Activated B cell treated with CpG ODN at 0.5 μM for 24 hours (primary cell): ENCODE data around the gene LEP. TPM values are rescaled to one million over a fixed set of nuclear protein-coding genes. Genes with fewer than 3 reads are reported as not detected.

Experiments used
- ATAC-seq: fragments of 200-7000 bp; cut with Tn5 transposase; one replicate; pipeline ENCODE4 v1.10.0; 2021; ENCODE audit warnings: low read depth, mild to moderate bottlenecking, moderate library complexity
- CTCF ChIA-PET: fragments of 350-600 bp; sonication (Branson Sonifier 250); formaldehyde crosslinking; loops from one replicate; lab custom pipeline; 2021; ENCODE audit warnings: antibody characterized with exemption; lab: Charles Lee
- POLR2A ChIA-PET: fragments of 350-600 bp; sonication (Branson Sonifier 250); formaldehyde crosslinking; loops from one replicate; lab custom pipeline; 2021; ENCODE audit warnings: antibody characterized with exemption; lab: Charles Lee
- DNase-seq: peaks from one replicate; pipeline ENCODE4 v3.0.0; 2022
- H3K27ac Mint-ChIP-seq: one replicate; pipeline ENCODE4 v1.8.0; 2020; ENCODE audit warnings: mixed read lengths
- H3K27me3 Mint-ChIP-seq: one replicate; pipeline ENCODE4 v1.8.0; 2021; ENCODE audit warnings: mixed read lengths
- H3K36me3 Mint-ChIP-seq: one replicate; pipeline ENCODE4 v1.8.0; 2021; ENCODE audit warnings: low read depth, mixed read lengths
- H3K4me1 Mint-ChIP-seq: one replicate; pipeline ENCODE4 v1.8.0; 2021; ENCODE audit warnings: mixed read lengths
- H3K4me3 Mint-ChIP-seq: one replicate; pipeline ENCODE4 v1.8.0; 2020; ENCODE audit warnings: mild to moderate bottlenecking, mixed read lengths
- H3K9me3 Mint-ChIP-seq: one replicate; pipeline ENCODE4 v1.8.0; 2020; ENCODE audit warnings: mixed read lengths
- CTCF ChIP-seq: fragments of 200-600 bp; IDR thresholded peaks from one replicate; pipeline ENCODE4 v1.8.0; 2022; ENCODE audit warnings: antibody characterized with exemption, mild to moderate bottlenecking
- intact Hi-C: fragments of 100-400 bp; cut with micrococcal nuclease; formaldehyde crosslinking; loops from one replicate; pipeline ENCODE4 v1.15.1; 2024
- total RNA-seq: library from RNA; stranded (reverse); gene quantifications from 2 replicates; pipeline ENCODE4 v1.2.3, GENCODE V29; 2022

The LEP gene
- total RNA-seq, 1 donor from 2014 or later = not detected

DNA sequence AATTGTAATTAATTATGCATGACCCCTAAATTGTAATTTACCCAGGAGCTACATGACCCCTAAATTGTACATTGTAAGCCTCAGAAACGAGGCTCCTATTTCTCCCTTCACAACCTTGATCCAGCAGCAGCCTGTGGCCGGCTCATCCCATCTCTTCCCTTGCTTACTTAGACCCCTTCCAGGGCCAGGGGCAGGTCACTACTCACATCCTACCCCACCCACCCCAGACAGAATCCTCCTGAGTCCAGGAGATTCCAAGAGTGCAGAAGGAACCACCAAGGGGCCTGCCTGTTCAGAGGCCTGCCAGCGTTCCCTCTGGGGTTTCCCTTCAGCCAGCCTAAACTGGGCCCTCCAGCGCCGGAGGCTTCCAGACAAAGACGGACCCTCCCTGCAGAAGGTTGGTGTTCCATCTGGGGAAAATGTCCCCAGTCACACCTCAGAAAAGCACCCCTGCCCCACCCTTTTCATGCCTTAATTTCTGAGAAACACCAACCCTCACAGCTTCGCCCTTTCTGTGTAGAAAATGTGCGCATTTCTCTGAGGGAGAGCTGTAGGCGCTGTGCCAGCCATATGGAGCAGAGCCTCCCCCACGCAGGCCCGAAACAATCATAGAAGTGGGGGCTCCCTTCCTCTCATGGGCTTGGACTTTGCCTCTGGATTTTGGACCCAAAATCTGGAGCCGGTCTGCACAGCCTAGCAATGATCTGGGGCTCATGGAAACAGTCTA lies 19.2 kb downstream of the LEP start:
- CTCF ChIA-PET = no interaction called here
- no peaks in the 10 kb centered on the region for H3K4me1 Mint-ChIP-seq

GRCh38 chr7:128262273-128263028 lies 21.4 kb downstream of the LEP start:
- POLR2A ChIA-PET = no interaction called here
- Mint-ChIP-seq H3K4me1 (no peaks in the 10 kb centered on the region), H3K27me3 (peaks cover 27% of the 10 kb centered on the region), H3K9me3 (no peaks in the 10 kb centered on the region), H3K4me3 (no peak overlapping the region), H3K27ac (no peak overlapping the region), H3K36me3 (no peaks in the 10 kb centered on the region)
- intact Hi-C loops = no loop called here
- no peak for TF ChIP-seq CTCF
- CTCF ChIA-PET = no interaction called here
- ATAC-seq = no peak
- DNase-seq = no peak

More for the DNA sequence above, 19.2 kb downstream of the LEP start:
- POLR2A ChIA-PET = no interaction called here
- no peak for ATAC-seq
- no peaks in the 10 kb centered on the region for H3K9me3 Mint-ChIP-seq
- no peak overlapping the region for H3K4me3 Mint-ChIP-seq
- no peak overlapping the region for H3K27ac Mint-ChIP-seq
- TF ChIP-seq CTCF = no peak
- intact Hi-C loops = no loop called here
- peaks cover 16% of the 10 kb centered on the region for H3K27me3 Mint-ChIP-seq
- no peaks in the 10 kb centered on the region for H3K36me3 Mint-ChIP-seq
- no peak for DNase-seq

DNA sequence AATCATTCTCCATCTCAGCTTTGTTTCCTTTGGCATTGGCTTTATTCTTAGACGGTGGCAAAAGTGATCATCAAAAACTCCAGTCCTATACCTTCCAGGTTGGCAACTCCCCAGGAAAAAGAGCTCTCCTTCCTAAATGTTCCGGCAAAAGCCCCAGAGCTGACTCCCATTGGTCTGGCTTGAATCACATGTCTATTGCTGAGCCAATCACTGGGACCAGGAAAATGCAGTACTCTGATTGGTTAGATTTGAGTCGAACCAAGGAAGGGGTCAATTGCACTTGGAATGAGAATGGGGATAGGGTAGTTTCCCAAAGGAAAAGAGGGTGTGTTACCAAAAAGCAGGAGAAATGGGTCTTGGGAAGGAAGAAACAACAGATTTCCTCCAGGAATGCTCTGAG lies 22.3 kb downstream of the LEP start:
- intact Hi-C loops = no loop called here

GRCh38 chr7:128264477-128264876 lies 23.4 kb downstream of the LEP start:
- no peak overlapping the region for H3K27ac Mint-ChIP-seq
- H3K4me3 Mint-ChIP-seq = no peak overlapping the region
- ChIA-PET POLR2A (no interaction called here), CTCF (no interaction called here)
- peaks cover 39% of the 10 kb centered on the region for H3K27me3 Mint-ChIP-seq
- no peak for ATAC-seq
- intact Hi-C loops = no loop called here
- TF ChIP-seq CTCF = no peak
- no peaks in the 10 kb centered on the region for H3K36me3 Mint-ChIP-seq
- no peak for DNase-seq
- no peaks in the 10 kb centered on the region for H3K9me3 Mint-ChIP-seq
- H3K4me1 Mint-ChIP-seq = no peaks in the 10 kb centered on the region

More for the DNA sequence above, 22.3 kb downstream of the LEP start:
- Mint-ChIP-seq H3K36me3 (no peaks in the 10 kb centered on the region), H3K4me3 (no peak overlapping the region), H3K27ac (no peak overlapping the region), H3K4me1 (no peaks in the 10 kb centered on the region), H3K9me3 (no peaks in the 10 kb centered on the region), H3K27me3 (peaks cover 32% of the 10 kb centered on the region)
- ATAC-seq (no peak), DNase-seq (no peak)
- POLR2A ChIA-PET = no interaction called here
- CTCF ChIA-PET = no interaction called here
- TF ChIP-seq CTCF = no peak

GRCh38 chr7:128265156-128265905 lies 24.3 kb downstream of the LEP start:
- Mint-ChIP-seq H3K4me3 (no peak overlapping the region), H3K4me1 (no peaks in the 10 kb centered on the region), H3K27ac (no peak overlapping the region), H3K36me3 (no peaks in the 10 kb centered on the region), H3K27me3 (peaks cover 39% of the 10 kb centered on the region), H3K9me3 (no peaks in the 10 kb centered on the region)
- intact Hi-C loops = no loop called here
- no peak for ATAC-seq
- ChIA-PET CTCF (no interaction called here), POLR2A (no interaction called here)
- DNase-seq = no peak
- TF ChIP-seq CTCF = no peak
